Measurements from ENCODE around the gene ACAA2.
"Not testable (repeated sequence)": the region's sequence is repeated elsewhere in the genome, so short reads cannot be mapped to it uniquely, and the experiment has no call there.

ACAA2 gene

DNA sequence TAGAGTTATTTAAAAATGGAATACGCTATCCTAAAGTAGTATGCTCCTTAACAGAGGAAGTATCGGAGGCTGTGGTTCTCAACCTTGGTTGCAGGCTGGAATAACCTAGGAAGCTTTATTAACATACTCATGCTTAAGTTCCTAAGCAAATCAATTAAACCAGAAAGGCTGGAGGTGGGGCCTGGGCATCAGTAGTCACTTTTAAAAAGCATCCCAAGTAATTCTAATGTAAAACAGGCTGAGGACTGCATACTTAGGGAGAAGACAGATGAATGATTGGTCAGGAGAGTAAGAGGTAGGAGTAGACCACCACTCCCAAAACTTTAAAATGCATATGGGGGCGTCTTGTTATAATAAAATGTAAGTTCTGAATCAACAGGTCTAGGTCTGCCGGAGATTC lies 15.3 kb downstream of the ACAA2 start:
- H3K4me3 ChIP-seq (ENCODE audit: low read depth, low read length), result no peak overlapping the region
- TF ChIP-seq, protein P1, sequence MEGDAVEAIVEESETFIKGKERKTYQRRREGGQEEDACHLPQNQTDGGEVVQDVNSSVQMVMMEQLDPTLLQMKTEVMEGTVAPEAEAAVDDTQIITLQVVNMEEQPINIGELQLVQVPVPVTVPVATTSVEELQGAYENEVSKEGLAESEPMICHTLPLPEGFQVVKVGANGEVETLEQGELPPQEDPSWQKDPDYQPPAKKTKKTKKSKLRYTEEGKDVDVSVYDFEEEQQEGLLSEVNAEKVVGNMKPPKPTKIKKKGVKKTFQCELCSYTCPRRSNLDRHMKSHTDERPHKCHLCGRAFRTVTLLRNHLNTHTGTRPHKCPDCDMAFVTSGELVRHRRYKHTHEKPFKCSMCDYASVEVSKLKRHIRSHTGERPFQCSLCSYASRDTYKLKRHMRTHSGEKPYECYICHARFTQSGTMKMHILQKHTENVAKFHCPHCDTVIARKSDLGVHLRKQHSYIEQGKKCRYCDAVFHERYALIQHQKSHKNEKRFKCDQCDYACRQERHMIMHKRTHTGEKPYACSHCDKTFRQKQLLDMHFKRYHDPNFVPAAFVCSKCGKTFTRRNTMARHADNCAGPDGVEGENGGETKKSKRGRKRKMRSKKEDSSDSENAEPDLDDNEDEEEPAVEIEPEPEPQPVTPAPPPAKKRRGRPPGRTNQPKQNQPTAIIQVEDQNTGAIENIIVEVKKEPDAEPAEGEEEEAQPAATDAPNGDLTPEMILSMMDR (conservative IDR thresholded peaks at IDR 0.05; ENCODE audit: low read depth, low read length), result no peak
- no peak for DNase-seq (ENCODE audit: low read depth)

DNA sequence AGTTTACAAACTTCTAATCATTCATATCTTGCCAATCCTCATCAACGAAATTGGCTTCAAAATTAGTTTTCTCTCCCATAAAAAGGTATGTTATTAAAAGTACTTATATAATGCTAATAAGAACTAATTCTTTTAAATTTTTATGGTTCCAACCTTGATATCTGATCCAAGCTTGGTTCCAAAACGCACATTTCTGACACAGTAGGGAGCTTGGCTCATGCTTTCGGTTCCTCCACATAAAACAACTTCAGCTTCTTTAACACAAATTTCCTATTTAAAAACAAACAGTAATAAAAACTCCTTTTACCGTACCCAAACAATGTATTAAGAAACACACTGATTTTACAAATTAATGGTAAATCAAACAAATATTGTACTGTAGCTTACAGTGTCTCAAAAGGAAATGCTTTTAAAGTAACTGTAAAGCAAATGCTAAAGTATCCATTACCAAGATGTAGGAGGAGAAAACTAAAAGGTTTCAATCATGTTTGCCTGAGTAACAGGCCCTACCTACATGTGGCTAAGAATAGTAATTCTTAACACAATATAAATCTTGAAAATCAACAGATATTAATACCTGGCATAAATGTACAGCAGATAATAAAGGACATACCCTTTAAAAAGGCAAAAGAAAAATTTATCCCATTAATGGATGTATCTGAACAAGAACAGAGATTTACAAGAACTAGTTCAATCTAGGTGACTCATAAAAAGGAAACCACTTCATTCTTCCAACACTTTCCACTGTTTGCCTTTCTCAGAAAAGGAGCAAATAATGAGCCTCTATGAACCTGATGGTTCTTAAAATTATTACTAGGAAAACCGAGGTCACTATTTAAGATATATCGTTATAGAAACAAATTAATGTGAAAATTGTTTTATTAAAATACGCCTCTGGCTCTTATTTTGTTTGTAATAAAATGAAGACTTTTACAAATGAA lies 17.5 kb downstream of the ACAA2 start:
- no peak overlapping the region for H3K4me3 ChIP-seq (ENCODE audit: low read depth, low read length)
- DNase-seq (ENCODE audit: low read depth), result peak; percentile 69
- TF ChIP-seq, protein P1 (conservative IDR thresholded peaks at IDR 0.05; ENCODE audit: low read depth, low read length), result no peak

DNA sequence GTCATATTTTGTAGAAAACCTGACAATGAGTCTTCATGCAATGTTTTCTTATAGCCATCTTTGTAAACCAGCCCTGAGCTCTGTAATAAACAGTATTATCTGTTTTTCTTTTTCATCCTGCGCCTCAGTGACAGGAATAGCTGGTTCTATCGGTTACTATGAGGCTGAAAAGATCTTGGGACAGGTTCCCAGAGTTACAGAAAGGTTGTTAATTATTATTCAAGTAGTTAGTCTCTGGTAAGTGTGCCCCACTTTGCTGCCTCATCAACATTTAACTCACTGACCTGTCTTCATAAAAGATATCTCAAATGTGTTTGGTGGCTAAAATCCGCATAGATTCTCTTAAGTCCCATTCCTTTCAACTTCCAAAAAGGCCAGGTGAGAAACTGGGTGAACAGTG lies 18.6 kb downstream of the ACAA2 start:
- H3K4me3 ChIP-seq (ENCODE audit: low read depth, low read length), result no peak overlapping the region
- TF ChIP-seq, protein P1 (conservative IDR thresholded peaks at IDR 0.05; ENCODE audit: low read depth, low read length), result no peak
- DNase-seq (ENCODE audit: low read depth), result no peak

DNA sequence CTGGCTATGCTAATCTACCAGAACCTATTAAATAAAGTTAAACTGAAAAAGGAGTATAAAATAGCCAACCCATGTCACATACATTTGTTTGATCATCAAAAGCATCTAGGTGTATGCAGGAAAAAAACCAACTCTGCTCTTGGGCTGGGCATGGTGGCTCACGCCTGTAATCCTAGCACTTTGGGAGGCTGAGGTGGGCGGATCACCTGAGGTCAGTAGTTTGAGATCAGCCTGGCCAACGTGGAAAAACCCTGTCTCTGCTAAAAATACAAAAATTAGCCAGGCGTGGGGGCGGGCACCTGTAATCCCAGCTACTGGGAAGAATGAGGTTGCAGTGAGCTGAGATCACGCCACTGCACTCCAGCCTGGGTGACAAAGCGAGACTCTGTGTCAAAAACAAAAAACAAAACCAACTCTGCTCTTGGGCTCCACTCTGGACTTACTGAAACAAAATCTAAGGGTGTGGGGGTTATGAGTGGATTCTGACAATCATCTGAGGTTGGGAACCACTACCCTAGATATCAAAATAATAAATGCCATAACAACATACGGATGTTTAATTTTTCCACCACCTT lies 23.7 kb downstream of the ACAA2 start:
- not testable (repeated sequence) for DNase-seq (ENCODE audit: low read depth); H3K4me3 ChIP-seq (ENCODE audit: low read depth, low read length)

DNA sequence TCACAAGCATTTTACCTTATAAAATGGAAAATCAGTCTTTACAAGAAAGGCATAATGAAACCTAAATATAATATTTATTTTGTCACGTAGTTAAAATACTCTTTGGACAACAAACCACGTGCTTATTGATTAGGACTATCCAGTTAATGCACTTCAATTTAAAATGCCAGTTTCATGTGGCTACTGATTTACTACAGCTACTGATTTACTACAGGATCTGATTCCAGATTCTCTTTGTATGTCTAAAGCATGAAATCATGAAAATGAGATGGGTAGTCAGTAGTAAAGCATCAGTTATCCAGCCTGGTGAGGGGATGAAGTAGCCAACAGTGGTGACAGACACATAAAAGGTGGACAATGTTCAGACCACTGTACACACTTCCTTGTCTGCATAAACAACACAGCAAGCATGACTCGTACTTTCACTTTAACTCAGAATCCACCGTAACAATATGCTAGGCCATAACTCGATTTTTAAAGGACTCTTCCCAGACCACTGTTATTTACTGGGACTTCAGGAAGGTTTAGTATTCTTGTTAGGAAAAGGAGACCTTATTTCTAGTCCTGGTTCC lies 24.9 kb downstream of the ACAA2 start:
- H3K4me3 ChIP-seq (ENCODE audit: low read depth, low read length), result no peak overlapping the region
- TF ChIP-seq, protein P1 (conservative IDR thresholded peaks at IDR 0.05; ENCODE audit: low read depth, low read length), result no peak
- peak; percentile 54 for DNase-seq (ENCODE audit: low read depth)

DNA sequence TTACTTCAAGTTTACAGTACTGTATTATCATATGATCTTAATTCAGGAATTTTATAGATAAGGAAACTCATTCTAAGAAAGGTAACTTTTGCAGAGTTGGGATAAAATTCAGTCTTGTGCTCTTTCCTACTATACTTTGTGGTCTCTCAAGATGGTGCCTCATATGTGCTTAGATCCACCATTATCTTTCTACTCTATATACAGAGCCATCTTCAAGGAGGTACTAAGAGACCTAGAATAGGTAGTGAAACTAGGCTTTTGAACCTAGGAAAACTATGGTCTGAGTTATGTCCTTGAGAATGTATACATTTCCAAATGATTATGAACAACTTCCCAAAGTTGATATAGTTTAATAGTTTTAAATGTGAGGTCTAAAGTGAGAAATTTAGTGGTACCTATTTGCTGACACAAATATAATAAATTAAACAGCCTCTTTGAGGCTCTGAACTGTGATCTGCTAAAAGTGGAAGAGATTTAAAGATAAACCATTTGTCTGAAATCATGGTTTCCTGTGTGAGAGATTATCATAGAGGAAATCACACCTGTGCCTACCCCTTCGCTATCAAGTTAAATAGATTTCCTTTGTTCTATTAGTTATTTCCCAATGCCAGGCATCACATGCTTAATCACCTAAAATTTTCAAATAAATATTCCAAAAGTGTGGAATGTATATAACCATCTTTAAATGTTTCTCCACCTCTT lies 27.2 kb downstream of the ACAA2 start:
- no peak overlapping the region for H3K4me3 ChIP-seq (ENCODE audit: low read depth, low read length)
- TF ChIP-seq, protein P1 (conservative IDR thresholded peaks at IDR 0.05; ENCODE audit: low read depth, low read length), result no peak
- no peak for DNase-seq (ENCODE audit: low read depth)

All from choroid plexus epithelial cell (primary cell).